Spleen (tissue), 11 donors: Measurements from ENCODE around the gene PAX6. TPM values are rescaled to one million over a fixed set of nuclear protein-coding genes. Genes with fewer than 3 reads are reported as not detected.

Source experiments
- DNase-seq: peaks from one replicate; pipeline ENCODE4 v3.0.0-alpha.2; 2020
- H3K27ac ChIP-seq, 8 donors: fragments of 200-600 bp; sonication (generic) in 7 of 8; 1 replicate in 4 of 8; 2 replicates in 4 of 8; pipeline versions ENCODE4 v1.5.0 to v1.8.0; 2016 to 2021; ENCODE audit warnings: inconsistent platforms in 4 of 8, mild to moderate bottlenecking in 4 of 8, moderate library complexity in 1 of 8
- H3K27me3 ChIP-seq, 7 donors: fragments of 200-600 bp; sonication (generic) in 6 of 7; replicated peaks in 1 of 7; 1 replicate in 4 of 7; 2 replicates in 3 of 7; pipeline versions ENCODE4 v1.5.0 to v1.8.0; 2016 to 2021; ENCODE audit warnings: inconsistent platforms in 3 of 7, mild to moderate bottlenecking in 1 of 7
- H3K36me3 ChIP-seq, 6 donors: fragments of 200-600 bp; sonication (generic) in 5 of 6; 1 replicate in 4 of 6; 2 replicates in 2 of 6; pipeline versions ENCODE4 v1.5.0 to v1.8.0; 2016 to 2021; ENCODE audit warnings: inconsistent platforms in 2 of 6
- H3K4me1 ChIP-seq, 6 donors: fragments of 200-600 bp; sonication (generic) in 5 of 6; 1 replicate in 3 of 6; 2 replicates in 3 of 6; pipeline versions ENCODE4 v1.5.0 to v1.8.0; 2016 to 2021; ENCODE audit warnings: inconsistent platforms in 3 of 6
- H3K4me3 ChIP-seq, 8 donors: fragments of 200-600 bp; sonication (generic) in 7 of 8; 1 replicate in 4 of 8; 2 replicates in 4 of 8; pipeline versions ENCODE4 v1.5.0 to v1.8.0; 2016 to 2021; ENCODE audit warnings: inconsistent platforms in 4 of 8, mild to moderate bottlenecking in 4 of 8, moderate library complexity in 2 of 8
- H3K9me3 ChIP-seq, 8 donors: fragments of 200-600 bp; sonication (generic) in 7 of 8; 1 replicate in 4 of 8; 2 replicates in 4 of 8; pipeline versions ENCODE4 v1.5.0 to v1.8.0; 2016 to 2021; ENCODE audit warnings: inconsistent platforms in 4 of 8
- CTCF ChIP-seq, 11 experiments: fragments of 200-600 bp in 7 of 11; fragments of 450-650 bp in 4 of 11; sonication (generic) in 4 of 11; IDR thresholded peaks in 8 of 11; conservative IDR thresholded peaks in 3 of 11; 1 replicate in 7 of 11; 2 replicates in 4 of 11; pipeline versions ENCODE4 v1.4.0 to v1.8.0; 2016 to 2021; ENCODE audit warnings: antibody characterized with exemption in 11 of 11, inconsistent platforms in 4 of 11, mild to moderate bottlenecking in 1 of 11
- POLR2A ChIP-seq, 3 donors: fragments of 450-650 bp; IDR thresholded peaks; one replicate each; pipeline ENCODE4 v1.5.1; 2017; ENCODE audit warnings: antibody characterized with exemption in 3 of 3, mild to moderate bottlenecking in 1 of 3
- POLR2AphosphoS5 ChIP-seq, 3 donors: sonication (generic); formaldehyde crosslinking; IDR thresholded peaks; one replicate each; pipeline ENCODE4 v1.5.1; 2017; ENCODE audit warnings: antibody characterized with exemption in 3 of 3
- WGBS, 5 donors: extraction: QIAGEN DNeasy Blood & Tissue Kit in 3 of 5; methylation state at CpG; one replicate each; pipeline versions ENCODE4 v1.1.5 to v1.1.7; 2013 to 2018; 5-methylcytosine and 5-hydroxymethylcytosine counted together
- intact Hi-C: fragments of 100-400 bp; cut with DNase I; formaldehyde crosslinking; loops from one replicate; pipeline ENCODE4 v1.15.0; 2023; ENCODE audit warnings: low total_unique reads
- polyA plus RNA-seq, 3 donors: library from polyadenylated mRNA; stranded (reverse); fragments of 200-250 nt; gene quantifications; one replicate each; pipeline ENCODE4 v1.2.1, GENCODE V29; 2013
- total RNA-seq, 7 donors: library from RNA; depleted of rRNA in 3 of 7; stranded (reverse); fragments of >200 nt in 3 of 7; fragmentation: NEBNext Ultra II Directional in 4 of 7; extraction: Animal tissue kit (Norgen Biotek cat#: 25700) in 4 of 7; gene quantifications; one replicate each; pipeline versions ENCODE4 v1.1.0 to v1.2.1, GENCODE V29; 2016 to 2021
- donor health status: healthy with polysubstance abuse.
- donor health status: DM: no; HTN: no; CAD: no; lungs with moderate emphysema.
- donor health status: DM: no; HTN: no; CAD: no.
- donor health status: Bipolar disorder and iron deficiency.
- donor health status: healthy.
- donor health status: DM: no; HTN: no; CAD: no.
- donor health status: DM: yes; HTN: yes; CAD: no.

The PAX6 gene
- total and polyA plus RNA-seq, 10 donors: 0.02 to 0.05 TPM; not detected in 8

- WGBS, 5 donors: 9 to 12% (median 9%) methylated on average over 21 of the region's 21 CpGs
- Histone ChIP-seq H3K27ac (no peak overlapping the region), H3K27me3 (peaks cover 31 to 100% (median 99%) of the 10 kb centered on the region in 7 donors), H3K9me3 (peaks cover 0 to 12% (median 0%) of the 10 kb centered on the region in 8 donors), H3K4me1 (peaks cover 32 to 77% (median 68%) of the 10 kb centered on the region in 6 donors), H3K36me3 (no peaks in the 10 kb centered on the region), H3K4me3 (peak overlapping the region in 1 of 8 donors; percentile 70)
- no peak for DNase-seq
- intact Hi-C loops: no loop called here
- no peak for TF ChIP-seq POLR2A (IDR thresholded peaks at IDR 0.05)
- no peak for TF ChIP-seq POLR2AphosphoS5 (IDR thresholded peaks at IDR 0.05)
- no peak for TF ChIP-seq CTCF (IDR thresholded peaks at IDR 0.05 in 8 of 11, conservative IDR thresholded peaks at IDR 0.05 in 3 of 11)
Measured at GRCh38 chr11:31808721-31809540, 2.2 kb downstream of the PAX6 start.

- peaks cover 0 to 18% (median 0%) of the 10 kb centered on the region in 8 donors for H3K9me3 ChIP-seq
- intact Hi-C loops: no loop called here
- TF ChIP-seq CTCF (IDR thresholded peaks at IDR 0.05 in 8 of 11, conservative IDR thresholded peaks at IDR 0.05 in 3 of 11): no peak
- TF ChIP-seq POLR2A (IDR thresholded peaks at IDR 0.05): no peak
- TF ChIP-seq POLR2AphosphoS5 (IDR thresholded peaks at IDR 0.05): no peak
- peaks cover 32 to 100% (median 99%) of the 10 kb centered on the region in 7 donors for H3K27me3 ChIP-seq
- no peak overlapping the region for H3K27ac ChIP-seq
- WGBS, 5 donors: 10 to 16% (median 15%) methylated on average over 9 of the region's 9 CpGs
- H3K36me3 ChIP-seq: no peaks in the 10 kb centered on the region
- peaks cover 25 to 77% (median 64%) of the 10 kb centered on the region in 6 donors for H3K4me1 ChIP-seq
- DNase-seq: no peak
- no peak overlapping the region for H3K4me3 ChIP-seq
Measured at GRCh38 chr11:31807799-31808667, 3.1 kb downstream of the PAX6 start.

- Histone ChIP-seq H3K36me3 (no peaks in the 10 kb centered on the region), H3K27me3 (peaks cover 36 to 100% (median 99%) of the 10 kb centered on the region in 7 donors), H3K9me3 (peaks cover 0 to 23% (median 0%) of the 10 kb centered on the region in 8 donors), H3K4me3 (no peak overlapping the region), H3K4me1 (peaks cover 20 to 70% (median 55%) of the 10 kb centered on the region in 6 donors), H3K27ac (no peak overlapping the region)
- DNase-seq: no peak
- intact Hi-C loops: no loop called here
- TF ChIP-seq POLR2A (IDR thresholded peaks at IDR 0.05) (no peak), CTCF (IDR thresholded peaks at IDR 0.05 in 8 of 11, conservative IDR thresholded peaks at IDR 0.05 in 3 of 11) (no peak), POLR2AphosphoS5 (IDR thresholded peaks at IDR 0.05) (no peak)
- 15 to 18% (median 17%) methylated on average over 13 of the region's 13 CpGs for WGBS, 5 donors
Measured at GRCh38 chr11:31806928-31807798, 4.0 kb downstream of the PAX6 start.
